ENCODE results near the gene MPHOSPH8.
"Not testable (repeated sequence)": the region's sequence is repeated elsewhere in the genome, so short reads cannot be mapped to it uniquely, and the experiment has no call there.

MPHOSPH8 gene

GRCh38 chr13:19691447-19691846 lies 58.0 kb downstream of the MPHOSPH8 start:
- DNase-seq, result not testable (repeated sequence)

- DNase-seq, result no peak
Observed at GRCh38 chr13:19695428-19695827, 62.0 kb downstream of the MPHOSPH8 start.

GRCh38 chr13:19695829-19696228 lies 62.4 kb downstream of the MPHOSPH8 start:
- no peak for DNase-seq

- not testable (repeated sequence) for DNase-seq
Observed at GRCh38 chr13:19700963-19701362, 67.5 kb downstream of the MPHOSPH8 start.

- DNase-seq, result not testable (repeated sequence)
Observed at GRCh38 chr13:19701619-19702018, 68.2 kb downstream of the MPHOSPH8 start.

- not testable (repeated sequence) for DNase-seq
Observed at GRCh38 chr13:19704256-19704655, 70.8 kb downstream of the MPHOSPH8 start.

GRCh38 chr13:19709039-19709438 lies 75.6 kb downstream of the MPHOSPH8 start:
- DNase-seq, result not testable (repeated sequence)

- DNase-seq, result not testable (repeated sequence)
Observed at GRCh38 chr13:19709782-19710181, 76.3 kb downstream of the MPHOSPH8 start.

- DNase-seq, result no peak
Observed at GRCh38 chr13:19713186-19713965, 79.9 kb downstream of the MPHOSPH8 start.

GRCh38 chr13:19720039-19720438 lies 86.6 kb downstream of the MPHOSPH8 start:
- DNase-seq, result no peak

Data from SHP77 (cell line).